H9 (cell line): Measurements from ENCODE around the gene ASPSCR1. TPM values are rescaled to one million over a fixed set of nuclear protein-coding genes. Genes with fewer than 3 reads are reported as not detected.

Experiments used
- DNase-seq: peaks from one replicate; pipeline ENCODE4 v3.0.0-alpha.2; 2017
- H2AFZ ChIP-seq: one replicate; pipeline ENCODE4 v1.6.1; 2013; ENCODE audit warnings: mild to moderate bottlenecking, low read length, control low read depth, moderate library complexity
- H2AK5ac ChIP-seq: 2 replicates; pipeline ENCODE4 v1.6.1; 2013; ENCODE audit warnings: low read length, control low read depth, mixed read lengths; ENCODE audit not compliant: insufficient read length
- H2BK120ac ChIP-seq: one replicate; pipeline ENCODE4 v1.6.1; 2013; ENCODE audit warnings: low read depth, mild to moderate bottlenecking, low read length, control low read depth, inconsistent platforms; ENCODE audit not compliant: poor library complexity, severe bottlenecking
- H2BK12ac ChIP-seq: 2 replicates; pipeline ENCODE4 v1.6.1; 2013; ENCODE audit warnings: low read length, control low read depth, mixed read lengths, low read depth; ENCODE audit not compliant: insufficient read length
- H2BK15ac ChIP-seq: 2 replicates; pipeline ENCODE4 v1.6.1; 2013; ENCODE audit warnings: low read depth, low read length, control low read depth
- H2BK20ac ChIP-seq: one replicate; pipeline ENCODE4 v1.6.1; 2013; ENCODE audit warnings: low read depth, mild to moderate bottlenecking, low read length, control low read depth, inconsistent platforms; ENCODE audit not compliant: poor library complexity, severe bottlenecking
- H2BK5ac ChIP-seq: 2 replicates; pipeline ENCODE4 v1.6.1; 2013; ENCODE audit warnings: low read length, control low read depth, mixed read lengths; ENCODE audit not compliant: insufficient read length
- H3K14ac ChIP-seq: 2 replicates; pipeline ENCODE4 v1.6.1; 2013; ENCODE audit warnings: low read length, control low read depth; ENCODE audit not compliant: insufficient read depth
- H3K18ac ChIP-seq: 2 replicates; pipeline ENCODE4 v1.6.1; 2013; ENCODE audit warnings: low read depth, mild to moderate bottlenecking, mixed read lengths, low read length, control low read depth; ENCODE audit not compliant: insufficient read length
- H3K23ac ChIP-seq: 2 replicates; pipeline ENCODE4 v1.6.1; 2013; ENCODE audit warnings: low read length, control low read depth, mixed read lengths, low read depth; ENCODE audit not compliant: insufficient read length
- H3K23me2 ChIP-seq: 2 replicates; pipeline ENCODE4 v1.6.1; 2013; ENCODE audit warnings: low read depth, mild to moderate bottlenecking, mixed read lengths, low read length, control low read depth; ENCODE audit not compliant: insufficient read length, poor library complexity, severe bottlenecking
- H3K27ac ChIP-seq: 2 replicates; pipeline ENCODE4 v1.5.1; 2013; ENCODE audit warnings: low read length, control low read depth, mixed read lengths, low read depth; ENCODE audit not compliant: insufficient read length
- H3K27me3 ChIP-seq: 2 replicates; pipeline ENCODE4 v1.6.1; 2013; ENCODE audit warnings: low read length, control low read depth, inconsistent platforms; ENCODE audit not compliant: insufficient read depth
- H3K4ac ChIP-seq: 2 replicates; pipeline ENCODE4 v1.6.1; 2013; ENCODE audit warnings: low read depth, mild to moderate bottlenecking, control low read depth, inconsistent platforms, low read length, moderate library complexity
- H3K4me1 ChIP-seq: 2 replicates; pipeline ENCODE4 v1.6.1; 2013; ENCODE audit warnings: low read length, control low read depth, inconsistent platforms; ENCODE audit not compliant: insufficient read depth
- H3K4me2 ChIP-seq: 2 replicates; pipeline ENCODE4 v1.6.1; 2013; ENCODE audit warnings: low read length, control low read depth, mixed read lengths; ENCODE audit not compliant: insufficient read length, insufficient read depth
- H3K56ac ChIP-seq: 2 replicates; pipeline ENCODE4 v1.6.1; 2013; ENCODE audit warnings: low read depth, mild to moderate bottlenecking, mixed read lengths, low read length, control low read depth; ENCODE audit not compliant: insufficient read length
- H3K79me1 ChIP-seq: 2 replicates; pipeline ENCODE4 v1.6.1; 2013; ENCODE audit warnings: low read depth, mild to moderate bottlenecking, moderate library complexity, low read length, control low read depth, inconsistent platforms; ENCODE audit not compliant: insufficient read depth, poor library complexity, severe bottlenecking
- H3K79me2 ChIP-seq: 2 replicates; pipeline ENCODE4 v1.6.1; 2013; ENCODE audit warnings: low read length, control low read depth, inconsistent platforms; ENCODE audit not compliant: insufficient read depth
- H3K9ac ChIP-seq: 2 replicates; pipeline ENCODE4 v1.6.1; 2013; ENCODE audit warnings: low read length, control low read depth, mixed read lengths; ENCODE audit not compliant: insufficient read length; ENCODE audit errors: extremely low read depth
- H3K9me3 ChIP-seq: one replicate; pipeline ENCODE4 v1.6.1; 2013; ENCODE audit warnings: low read depth, low read length, inconsistent platforms; ENCODE audit not compliant: control insufficient read depth
- H3T11ph ChIP-seq: one replicate; pipeline ENCODE4 v1.6.1; 2013; ENCODE audit warnings: mild to moderate bottlenecking, low read length, control low read depth, inconsistent platforms
- H4K20me1 ChIP-seq: one replicate; pipeline ENCODE4 v1.6.1; 2013; ENCODE audit not compliant: control insufficient read depth, insufficient read length, insufficient read depth
- H4K5ac ChIP-seq: 2 replicates; pipeline ENCODE4 v1.6.1; 2013; ENCODE audit warnings: low read depth, mild to moderate bottlenecking, mixed read lengths, low read length, control low read depth; ENCODE audit not compliant: insufficient read length
- H4K8ac ChIP-seq: replicated peaks from 2 replicates; pipeline ENCODE4 v1.6.1; 2013; ENCODE audit warnings: low read length, control low read depth, mixed read lengths, low read depth; ENCODE audit not compliant: insufficient read length
- H4K91ac ChIP-seq: 2 replicates; pipeline ENCODE4 v1.6.1; 2013; ENCODE audit warnings: low read depth, mild to moderate bottlenecking, moderate library complexity, mixed read lengths, low read length, control low read depth; ENCODE audit not compliant: insufficient read length
- H3K27ac Mint-ChIP-seq, 3 experiments: 2 replicates in 2 of 3; 3 replicates in 1 of 3; pipeline ENCODE4 v1.8.0; 2020 to 2021; ENCODE audit warnings: mixed read lengths in 3 of 3, mild to moderate bottlenecking in 1 of 3, moderate library complexity in 1 of 3
- H3K27me3 Mint-ChIP-seq: 2 replicates; pipeline ENCODE4 v1.8.0; 2021; ENCODE audit warnings: low read depth, mild to moderate bottlenecking, moderate library complexity, mixed read lengths
- H3K36me3 Mint-ChIP-seq, 3 experiments: 2 replicates in 2 of 3; 3 replicates in 1 of 3; pipeline ENCODE4 v1.8.0; 2020 to 2021; ENCODE audit warnings: low read depth in 3 of 3, mixed read lengths in 3 of 3; ENCODE audit not compliant: insufficient read depth in 1 of 3
- H3K4me1 Mint-ChIP-seq, 2 experiments: 2 replicates each; pipeline ENCODE4 v1.8.0; 2020; ENCODE audit warnings: mixed read lengths in 2 of 2
- H3K4me3 Mint-ChIP-seq, 2 experiments: 2 replicates in 1 of 2; 3 replicates in 1 of 2; pipeline ENCODE4 v1.8.0; 2020 to 2021; ENCODE audit warnings: mild to moderate bottlenecking in 2 of 2, mixed read lengths in 2 of 2, moderate library complexity in 1 of 2
- H3K9me3 Mint-ChIP-seq, 2 experiments: 2 replicates in 1 of 2; 3 replicates in 1 of 2; pipeline ENCODE4 v1.8.0; 2020; ENCODE audit warnings: mild to moderate bottlenecking in 2 of 2, mixed read lengths in 2 of 2, moderate library complexity in 1 of 2
- WGBS: extraction: QIAGEN DNeasy Blood & Tissue Kit; methylation state at CpG from one replicate; pipeline ENCODE4 v1.1.7; 2013; ENCODE audit warnings: missing lambda C conversion rate, low lambda C conversion rate, mixed read lengths; ENCODE audit not compliant: insufficient read length; ENCODE audit errors: extremely low coverage; 5-methylcytosine and 5-hydroxymethylcytosine counted together
- total RNA-seq: library from RNA; stranded (reverse); gene quantifications from 2 replicates; pipeline ENCODE4 v1.2.1, GENCODE V29; 2021
- TF ChIP-seq, protein P1 (sequence below): fragments of 200-600 bp; sonication (generic); conservative IDR thresholded peaks from 3 replicates; pipeline ENCODE4 v1.8.0; 2021; ENCODE audit warnings: antibody characterized with exemption, mild to moderate bottlenecking

The ASPSCR1 gene
- total RNA-seq, 1 experiment from 2014 or later, result 50.9 TPM

DNA sequence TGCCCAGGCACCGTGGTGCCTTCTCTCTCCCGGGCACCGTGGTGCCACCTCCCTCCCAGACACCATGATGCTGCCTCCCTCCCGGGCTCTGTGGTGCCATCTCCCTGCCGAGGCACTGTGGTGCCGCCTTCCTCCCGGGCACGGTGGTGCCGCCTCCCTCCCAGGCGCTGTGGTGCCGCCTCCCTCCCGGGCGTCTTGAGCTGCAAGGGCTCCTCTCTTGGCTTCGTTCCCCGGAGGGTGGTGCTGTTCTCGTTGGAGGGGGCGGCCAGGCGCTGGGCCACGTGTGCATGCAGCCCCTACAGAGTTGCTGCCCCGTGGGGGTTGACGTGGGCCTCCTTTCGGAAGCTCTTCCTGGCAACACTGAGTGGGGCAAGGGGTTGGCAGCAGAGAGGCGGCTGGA lies 37.0 kb downstream of the ASPSCR1 start:
- no peak overlapping the region for H3K9ac ChIP-seq
- no peaks in the 10 kb centered on the region for H3K79me2 ChIP-seq
- H2BK12ac ChIP-seq, result no peak overlapping the region
- H4K8ac ChIP-seq, result no peak overlapping the region
- no peaks in the 10 kb centered on the region for H3K27me3 ChIP-seq
- no peak overlapping the region for H2BK120ac ChIP-seq
- H3K4me2 ChIP-seq, result no peak overlapping the region
- no peak overlapping the region for H3K18ac ChIP-seq
- H3K27me3 Mint-ChIP-seq, result no peaks in the 10 kb centered on the region; the same call in 1 of the 2 replicates
- H3K14ac ChIP-seq, result no peak overlapping the region
- H2BK15ac ChIP-seq, result no peak overlapping the region
- no peak overlapping the region for H4K91ac ChIP-seq
- no peak overlapping the region for H4K5ac ChIP-seq
- H3K9me3 Mint-ChIP-seq, result no peaks in the 10 kb centered on the region
- H2BK5ac ChIP-seq, result no peak overlapping the region
- H3K27ac Mint-ChIP-seq, result no peak overlapping the region
- no peaks in the 10 kb centered on the region for H3K79me1 ChIP-seq
- no peak overlapping the region for H2BK20ac ChIP-seq
- no peaks in the 10 kb centered on the region for H3K23me2 ChIP-seq
- no peaks in the 10 kb centered on the region for H3K4me1 ChIP-seq
- no peak overlapping the region for H2AK5ac ChIP-seq
- H3K4ac ChIP-seq, result no peak overlapping the region
- no peak overlapping the region for H3K27ac ChIP-seq
- TF ChIP-seq, protein P1, sequence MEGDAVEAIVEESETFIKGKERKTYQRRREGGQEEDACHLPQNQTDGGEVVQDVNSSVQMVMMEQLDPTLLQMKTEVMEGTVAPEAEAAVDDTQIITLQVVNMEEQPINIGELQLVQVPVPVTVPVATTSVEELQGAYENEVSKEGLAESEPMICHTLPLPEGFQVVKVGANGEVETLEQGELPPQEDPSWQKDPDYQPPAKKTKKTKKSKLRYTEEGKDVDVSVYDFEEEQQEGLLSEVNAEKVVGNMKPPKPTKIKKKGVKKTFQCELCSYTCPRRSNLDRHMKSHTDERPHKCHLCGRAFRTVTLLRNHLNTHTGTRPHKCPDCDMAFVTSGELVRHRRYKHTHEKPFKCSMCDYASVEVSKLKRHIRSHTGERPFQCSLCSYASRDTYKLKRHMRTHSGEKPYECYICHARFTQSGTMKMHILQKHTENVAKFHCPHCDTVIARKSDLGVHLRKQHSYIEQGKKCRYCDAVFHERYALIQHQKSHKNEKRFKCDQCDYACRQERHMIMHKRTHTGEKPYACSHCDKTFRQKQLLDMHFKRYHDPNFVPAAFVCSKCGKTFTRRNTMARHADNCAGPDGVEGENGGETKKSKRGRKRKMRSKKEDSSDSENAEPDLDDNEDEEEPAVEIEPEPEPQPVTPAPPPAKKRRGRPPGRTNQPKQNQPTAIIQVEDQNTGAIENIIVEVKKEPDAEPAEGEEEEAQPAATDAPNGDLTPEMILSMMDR, result no peak
- H3T11ph ChIP-seq, result no peak overlapping the region
- no peak overlapping the region for H2AFZ ChIP-seq
- H3K4me3 Mint-ChIP-seq, result no peak overlapping the region
- H3K9me3 ChIP-seq, result no peaks in the 10 kb centered on the region
- no CpG with 5 or more reads among the region's 23 CpGs for WGBS
- H3K23ac ChIP-seq, result no peak overlapping the region
- H3K36me3 Mint-ChIP-seq, result peaks cover 2 to 8% (median 3%) of the 10 kb centered on the region in 3 experiments; a peak in 4 of 7 replicates
- no peak overlapping the region for H3K56ac ChIP-seq
- no peak for DNase-seq
- H4K20me1 ChIP-seq, result no peaks in the 10 kb centered on the region
- 0 out of 4 replicates have a peak, but pooled peaks cover 0 to 2% of the 10 kb centered on the region in 2 experiments for H3K4me1 Mint-ChIP-seq
